Measurements from ENCODE around the gene TBXAS1.
"Not testable (repeated sequence)": the region's sequence is repeated elsewhere in the genome, so short reads cannot be mapped to it uniquely, and the experiment has no call there.

Gene TBXAS1

DNA sequence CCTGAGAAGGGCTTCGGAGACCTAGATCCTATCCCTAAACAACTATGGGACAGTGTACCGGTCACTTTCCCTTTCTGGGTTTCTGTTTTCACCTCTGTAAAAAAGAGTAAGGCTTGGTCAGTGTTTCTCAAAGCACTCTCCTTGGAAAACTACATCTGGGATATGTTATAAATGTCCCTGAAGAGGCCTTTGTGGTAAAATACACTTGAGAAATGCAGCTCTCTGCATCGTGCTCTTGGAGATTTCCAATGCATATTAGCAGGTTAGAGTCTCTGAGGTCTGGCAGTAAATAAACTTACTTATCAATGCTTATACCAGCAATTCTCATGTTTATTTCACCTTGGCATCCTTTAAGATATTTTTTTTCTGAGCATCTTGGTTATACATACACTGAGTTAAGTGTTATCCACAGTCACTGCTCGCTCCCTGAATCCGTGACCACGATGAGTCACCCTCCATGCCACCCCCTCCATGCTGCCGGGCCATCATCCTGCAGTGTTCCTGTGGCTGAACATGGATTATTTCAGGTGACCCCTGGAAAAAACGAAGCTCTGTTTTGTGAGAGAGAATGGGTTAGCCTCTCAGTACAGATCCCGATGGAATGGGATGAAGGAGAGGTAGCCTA lies 3.3 kb upstream of the TBXAS1 start:
- no peak for DNase-seq (ENCODE audit: low read depth in 4 of 4, low spot score in 1 of 4)

GRCh38 chr7:139827042-139827441 lies 2.0 kb upstream of the TBXAS1 start:
- no peak for DNase-seq (ENCODE audit: low read depth in 4 of 4, low spot score in 1 of 4)

DNA sequence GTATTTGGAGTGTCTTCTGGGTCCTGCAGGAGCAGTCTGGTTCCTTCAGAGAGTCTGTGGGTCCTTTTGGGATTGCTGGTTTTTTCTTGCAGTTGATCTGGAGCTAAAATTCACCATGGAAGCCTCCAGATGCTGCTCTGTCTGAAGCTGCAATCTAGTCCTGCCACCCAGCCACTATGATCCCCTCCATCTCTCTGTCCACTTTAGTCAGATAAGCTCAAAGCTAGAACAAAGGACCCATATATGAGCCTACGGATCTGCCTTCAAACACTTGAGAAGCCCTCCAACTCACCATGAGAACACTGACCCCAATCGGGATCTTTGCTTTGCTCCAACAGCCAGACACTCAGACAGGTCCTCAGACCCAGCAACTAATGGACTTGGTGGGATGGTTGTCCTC lies 618 bp upstream of the TBXAS1 start:
- DNase-seq (ENCODE audit: low read depth in 4 of 4, low spot score in 1 of 4) = no peak

DNA sequence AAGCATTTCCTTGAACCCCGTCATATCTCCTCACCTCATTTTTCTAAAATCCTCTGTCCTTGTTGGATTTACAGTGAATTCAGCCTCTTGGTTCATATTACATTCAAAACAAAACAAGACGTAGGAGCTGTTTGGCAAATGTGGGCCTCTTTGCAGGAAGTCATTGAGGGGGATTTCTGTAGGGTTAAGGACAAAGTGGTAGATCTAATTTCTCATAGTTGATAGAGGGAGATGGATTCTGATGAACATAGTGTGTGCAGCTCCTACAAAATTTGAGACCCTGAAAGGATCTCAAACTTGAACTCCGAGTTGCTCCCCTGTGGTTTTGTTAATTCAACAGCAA lies 682 bp downstream of the TBXAS1 start:
- DNase-seq (ENCODE audit: low read depth in 4 of 4, low spot score in 1 of 4) = no peak

GRCh38 chr7:139830292-139830691 lies 1.2 kb downstream of the TBXAS1 start:
- no peak for DNase-seq (ENCODE audit: low read depth in 4 of 4, low spot score in 1 of 4)

GRCh38 chr7:139830782-139831501 lies 1.9 kb downstream of the TBXAS1 start:
- no peak for DNase-seq (ENCODE audit: low read depth in 4 of 4, low spot score in 1 of 4)

GRCh38 chr7:139835848-139836247 lies 6.8 kb downstream of the TBXAS1 start:
- not testable (repeated sequence) for DNase-seq (ENCODE audit: low read depth in 4 of 4, low spot score in 1 of 4)

DNA sequence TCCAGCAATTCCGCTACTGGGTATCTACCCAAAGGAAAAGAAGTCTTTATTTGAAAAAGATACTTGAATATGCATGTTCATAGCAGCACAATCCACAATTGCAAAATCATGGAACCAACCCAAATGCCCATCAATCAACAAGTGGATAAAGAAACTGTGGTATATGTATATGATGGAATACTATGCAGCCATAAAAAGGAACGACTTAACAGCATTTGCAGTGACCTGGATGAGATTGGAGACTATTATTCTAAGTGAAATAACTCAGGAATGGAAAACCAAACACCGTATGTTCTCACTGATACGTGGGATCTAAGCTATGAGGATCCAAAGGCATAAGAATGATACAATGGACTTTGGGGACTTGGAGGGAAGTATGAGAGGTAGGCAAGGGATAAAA lies 8.2 kb downstream of the TBXAS1 start:
- not testable (repeated sequence) for DNase-seq (ENCODE audit: low read depth in 4 of 4, low spot score in 1 of 4)

- no peak for DNase-seq (ENCODE audit: low read depth in 4 of 4, low spot score in 1 of 4)
These were observed 9.2 kb downstream of the TBXAS1 start for GRCh38 chr7:139838276-139838675.

GRCh38 chr7:139838876-139839275 lies 9.8 kb downstream of the TBXAS1 start:
- no peak for DNase-seq (ENCODE audit: low read depth in 4 of 4, low spot score in 1 of 4)

DNA sequence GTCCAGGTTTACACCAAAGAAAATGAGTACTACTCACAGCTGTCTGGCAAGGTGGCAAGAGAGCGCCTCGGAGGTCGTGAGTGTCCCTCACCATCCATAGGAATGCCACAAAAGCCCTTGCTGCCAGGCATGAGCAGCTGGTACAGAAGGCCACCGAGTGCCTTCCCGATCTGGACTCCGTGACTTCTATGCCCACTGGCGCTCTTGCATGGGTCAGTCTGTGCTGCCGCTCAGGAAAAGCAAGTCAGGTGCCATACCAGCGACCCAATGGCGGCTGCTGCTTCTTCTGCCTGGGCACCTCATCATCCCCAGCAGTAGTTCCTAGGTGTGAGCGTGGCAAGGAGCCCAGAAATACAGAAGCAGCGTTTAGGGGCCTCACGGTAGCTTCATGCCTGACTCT lies 11.7 kb downstream of the TBXAS1 start:
- DNase-seq (ENCODE audit: low read depth in 4 of 4, low spot score in 1 of 4) = no peak

DNA sequence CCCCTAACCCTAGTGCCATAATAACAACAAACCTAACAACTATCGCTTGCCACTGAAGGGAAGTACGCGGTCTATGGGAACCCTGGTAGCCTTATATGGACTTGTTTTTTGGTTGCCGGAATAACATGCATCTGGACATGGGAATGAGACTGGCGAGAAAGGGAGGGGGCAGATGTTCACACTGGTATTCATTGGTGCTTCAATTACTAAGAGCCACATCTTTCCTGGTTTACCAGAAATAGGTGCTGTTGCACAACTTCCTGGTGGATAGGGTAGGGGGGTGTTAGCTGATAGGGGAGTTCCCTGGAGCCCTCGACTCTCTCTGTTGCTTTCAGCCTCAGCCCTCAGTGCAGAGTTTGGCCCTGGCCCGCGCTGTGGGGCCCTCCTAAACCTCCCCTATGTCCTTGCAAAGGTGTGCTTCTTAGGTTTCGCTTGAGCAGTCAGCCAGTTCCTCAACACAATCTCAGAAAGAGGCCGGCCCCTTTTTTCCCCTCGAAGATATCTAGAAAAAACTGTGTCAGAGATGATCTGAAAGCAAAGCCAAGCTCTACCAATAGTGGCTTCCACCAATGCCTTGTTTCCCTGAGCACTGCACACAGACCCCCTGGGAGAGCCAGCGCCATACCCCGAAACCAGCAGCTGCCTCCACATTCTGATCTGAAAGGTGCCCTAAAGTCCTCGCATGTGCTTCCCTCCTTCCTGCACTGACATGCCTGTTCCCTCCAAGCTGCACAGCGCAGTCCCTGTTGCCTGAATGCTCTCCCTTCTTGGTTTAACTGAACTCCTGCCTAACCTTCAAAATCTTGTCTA lies 13.5 kb downstream of the TBXAS1 start:
- DNase-seq (ENCODE audit: low read depth in 4 of 4, low spot score in 1 of 4) = no peak

DNA sequence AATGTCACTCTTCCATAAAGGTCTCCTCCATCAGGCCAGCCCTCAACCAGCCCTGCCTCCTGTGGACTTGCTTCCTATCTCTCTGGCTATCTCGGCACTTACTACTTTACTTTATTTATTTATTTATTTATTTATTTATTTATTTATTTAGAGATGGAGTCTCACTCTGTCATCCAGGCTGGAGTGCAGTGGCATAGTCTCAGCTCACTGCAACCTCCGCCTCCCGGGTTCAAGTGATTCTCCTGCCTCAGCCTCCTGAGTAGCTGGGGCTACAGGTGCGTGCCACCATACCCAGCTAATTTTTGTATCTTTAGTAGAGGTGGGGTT lies 14.1 kb downstream of the TBXAS1 start:
- not testable (repeated sequence) for DNase-seq (ENCODE audit: low read depth in 4 of 4, low spot score in 1 of 4)

- no peak for DNase-seq (ENCODE audit: low read depth in 4 of 4, low spot score in 1 of 4)
These were observed 15.8 kb downstream of the TBXAS1 start for GRCh38 chr7:139844779-139845442.

DNA sequence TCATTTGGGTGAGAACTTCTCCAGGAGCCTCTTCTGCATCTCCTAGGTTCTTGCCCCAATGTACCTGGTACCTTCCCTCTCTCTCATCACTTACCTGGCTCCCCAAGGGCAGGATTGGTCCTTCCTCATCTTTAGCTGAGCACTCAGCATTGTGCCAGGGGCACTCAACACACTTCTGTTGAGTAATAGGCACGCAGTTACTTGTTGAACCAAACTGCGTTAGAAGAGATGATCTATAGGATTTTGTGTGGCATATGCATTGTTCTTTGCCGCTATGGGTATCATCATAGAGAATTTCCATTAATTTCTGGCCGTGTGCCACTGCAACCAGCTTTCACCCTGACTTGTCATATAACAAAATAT lies 16.4 kb downstream of the TBXAS1 start:
- DNase-seq (ENCODE audit: low read depth in 4 of 4, low spot score in 1 of 4) = no peak

DNA sequence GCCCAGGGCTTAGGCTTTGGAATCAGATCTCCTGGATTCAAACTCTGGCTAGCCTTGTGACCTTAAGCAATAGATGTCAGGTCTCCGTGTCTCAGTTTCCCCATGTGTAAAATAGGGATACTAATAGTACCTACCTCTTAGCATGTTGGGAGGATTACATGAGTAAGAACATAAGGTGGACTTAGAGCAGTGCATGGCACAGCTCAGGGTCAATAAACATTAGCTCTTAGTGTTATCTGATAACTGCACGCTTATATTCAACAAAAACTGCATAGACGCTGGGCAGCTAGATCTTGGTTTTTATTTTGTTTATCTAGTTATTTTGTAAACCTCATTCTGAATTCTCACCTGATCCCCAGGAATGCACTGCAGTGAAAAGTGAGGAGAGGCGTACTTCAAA lies 17.2 kb downstream of the TBXAS1 start:
- DNase-seq (ENCODE audit: low read depth in 4 of 4, low spot score in 1 of 4) = no peak

DNA sequence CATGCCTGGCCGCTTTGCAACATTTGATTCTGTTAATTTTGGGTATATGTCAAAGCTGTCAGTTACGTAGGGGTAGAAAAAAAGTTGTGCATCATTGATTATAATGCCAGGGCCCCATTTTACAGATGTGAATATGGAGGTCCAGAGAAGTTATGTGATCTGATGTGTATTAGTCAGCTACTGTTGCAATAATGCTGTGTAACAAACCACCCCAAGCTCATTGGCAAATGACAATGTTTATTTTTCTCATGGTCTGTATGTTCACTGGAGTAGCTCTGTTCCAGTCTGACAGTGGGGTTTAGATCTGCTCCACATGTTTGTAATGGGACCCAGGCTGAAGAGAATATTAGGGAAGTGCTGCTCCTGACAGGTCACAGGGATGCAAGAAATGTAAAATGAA lies 19.2 kb downstream of the TBXAS1 start:
- no peak for DNase-seq (ENCODE audit: low read depth in 4 of 4, low spot score in 1 of 4)

- no peak for DNase-seq (ENCODE audit: low read depth in 4 of 4, low spot score in 1 of 4)
These were observed 21.8 kb downstream of the TBXAS1 start for GRCh38 chr7:139850906-139851305.

GRCh38 chr7:139851770-139852481 lies 22.9 kb downstream of the TBXAS1 start:
- DNase-seq (ENCODE audit: low read depth in 4 of 4, low spot score in 1 of 4) = no peak

DNA sequence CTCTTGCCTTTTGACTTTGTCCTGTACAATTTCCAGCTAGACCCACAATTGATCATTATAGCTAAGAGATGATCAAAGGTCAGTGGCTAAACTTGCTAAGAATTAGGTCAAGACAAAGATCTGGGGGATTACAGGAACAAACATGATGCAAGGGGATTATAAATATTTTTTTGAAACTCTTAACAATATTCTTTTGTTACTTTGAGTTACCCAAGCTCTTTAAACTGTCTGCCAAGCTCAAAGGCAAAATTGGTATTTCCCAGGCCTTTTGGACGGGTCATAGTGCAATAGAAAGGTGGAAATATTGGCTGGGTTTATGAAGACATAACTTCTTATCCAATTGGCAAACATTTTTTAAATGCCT lies 23.4 kb downstream of the TBXAS1 start:
- DNase-seq (ENCODE audit: low read depth in 4 of 4, low spot score in 1 of 4) = no peak

GRCh38 chr7:139853506-139854123 lies 24.6 kb downstream of the TBXAS1 start:
- DNase-seq (ENCODE audit: low read depth in 4 of 4, low spot score in 1 of 4) = no peak
